ENCODE results near the gene TARDBP. TPM values are rescaled to one million over a fixed set of nuclear protein-coding genes. Genes with fewer than 3 reads are reported as not detected.

Gene TARDBP
- total RNA-seq (2021; ENCODE audit: unreplicated experiment) (155 TPM), Bru-seq, nascent RNA (percentile 98 among the genes with signal in this experiment), BruChase-seq, experiment 1, labeled RNA remaining after a 6-hour chase (percentile 99 among the genes with signal in this experiment), BruChase-seq, experiment 2, labeled RNA remaining after a 2-hour chase (percentile 99 among the genes with signal in this experiment)
- polyA plus RNA-seq (2012), result 81.8 and 102 TPM in 2 replicates
- long read RNA-seq, full-length matches to known transcripts, result 229 of 259 reads
- long read RNA-seq, partial matches to known transcripts, result 16 of 259 reads
- long read RNA-seq, other reads (novel, unspliced or antisense), result 14 of 259 reads

DNA sequence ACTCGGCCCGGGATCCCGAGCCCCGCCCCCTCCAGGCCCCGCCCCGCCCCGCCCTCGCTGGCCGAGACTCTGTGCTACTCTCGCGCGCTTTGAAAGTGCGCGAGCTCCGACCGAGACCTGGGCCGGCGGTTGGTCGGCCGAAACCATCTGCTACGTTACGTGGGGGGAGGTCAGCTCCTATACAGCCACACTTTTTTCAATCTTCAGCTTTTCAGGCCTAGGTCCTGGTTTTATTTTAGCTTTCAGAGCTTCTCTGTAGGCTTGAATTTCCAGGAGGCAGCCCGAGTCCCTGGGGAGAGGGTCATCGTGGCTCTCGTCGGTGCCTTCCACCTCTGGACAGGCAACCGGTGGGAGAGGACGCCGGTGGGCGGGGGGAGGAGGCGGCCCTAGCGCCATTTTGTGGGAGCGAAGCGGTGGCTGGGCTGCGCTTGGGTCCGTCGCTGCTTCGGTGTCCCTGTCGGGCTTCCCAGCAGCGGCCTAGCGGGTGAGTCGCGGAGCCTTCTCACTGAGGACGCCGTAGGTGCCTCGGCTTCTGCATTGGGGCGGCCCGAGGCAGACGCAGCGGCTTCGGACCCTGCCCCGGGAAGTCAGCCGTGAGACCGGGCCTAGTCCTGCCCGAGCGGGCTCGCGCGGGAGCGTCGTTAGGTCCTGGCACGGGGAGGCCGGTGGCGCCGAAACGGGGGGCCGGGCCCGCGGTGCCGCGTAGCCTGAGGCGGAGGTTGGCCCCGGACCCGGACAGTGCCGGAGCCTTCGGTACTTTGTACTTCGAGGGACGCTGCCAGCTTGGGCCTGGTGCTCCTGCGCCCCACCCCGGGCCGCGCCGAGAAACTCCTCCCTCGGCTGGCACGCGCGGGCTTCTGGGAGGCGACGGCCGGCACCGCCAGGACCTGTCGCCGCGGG, at the start of gene TARDBP:
Gene TARDBP (plus strand): TSS at position 395 of the 900 bp plus-strand sequence. CDS start 1,074 bp downstream, outside the sequence.
- no TSS peak for BruUV-seq (replicated peaks)
- RAD21 ChIA-PET (ENCODE audit: low non-redundant PET in 1 of 2, low total read pairs in 2 of 2, uncharacterized antibody in 2 of 2, unreplicated experiment in 2 of 2), result no interaction called here
- ATAC-seq, result peak; percentile 88
- H3K79me2 ChIP-seq (ENCODE audit: insufficient read depth, low read length), result peaks cover 51% of the 10 kb centered on the region
- intact Hi-C loops (cut with micrococcal nuclease), result no loop called here
- H3K9me2 ChIP-seq (ENCODE audit: insufficient read depth), result no peaks in the 10 kb centered on the region
- H3K9ac ChIP-seq (ENCODE audit: low read length), result peak within 1 kb of the TSS; percentile 99
- peak within 1 kb of the TSS; percentile 90 for H3K27ac ChIP-seq (ENCODE audit: low read depth, low read length)
- H3K9me3 ChIP-seq (ENCODE audit: control insufficient read depth in 1 of 2, insufficient read depth in 1 of 2, low read depth in 1 of 2, low read length in 2 of 2), result no peaks in the 10 kb centered on the region
- H3K4me3 ChIP-seq (replicated peaks in 1 of 2; ENCODE audit: low read depth in 1 of 2, low read length in 2 of 2), result peak within 1 kb of the TSS; percentile 71 to 91
- H2AFZ ChIP-seq (ENCODE audit: low read depth, low read length, poor library complexity, severe bottlenecking), result peak within 1 kb of the TSS; percentile 93
- H3K27me3 ChIP-seq (ENCODE audit: insufficient read depth, low read length), result no peaks in the 10 kb centered on the region
- CTCF ChIA-PET, result no interaction called here
- peaks cover 14 to 20% of the 10 kb centered on the region in 2 experiments for H3K4me1 ChIP-seq (ENCODE audit: control insufficient read depth in 1 of 2, insufficient read depth in 2 of 2, low read length in 2 of 2)
- POLR2A ChIA-PET, result interaction anchor here (0.6 to 1.7 kb wide), 3 partner anchors 19 to 896 kb away, joined by 3 read pairs; no protein-coding TSS in a partner anchor
- H3K36me3 ChIP-seq (ENCODE audit: control insufficient read depth in 1 of 2, insufficient read depth in 2 of 2, low read length in 2 of 2), result peaks cover 30 to 39% of the 10 kb centered on the region in 2 experiments
- peak; percentile 80 for DNase-seq (ENCODE audit: low read depth, low spot score)
- H3K4me2 ChIP-seq (ENCODE audit: low read length), result peak within 1 kb of the TSS; percentile 80
- H4K20me1 ChIP-seq (ENCODE audit: insufficient read depth), result peaks cover 25% of the 10 kb centered on the region; the same call in 1 of the 2 replicates
- TF ChIP-seq ELF1 (IDR thresholded peaks at IDR 0.05; ENCODE audit: borderline replicate concordance, low read depth), result no peak
- peak; percentile 86 for TF ChIP-seq JUND (IDR thresholded peaks at IDR 0.05)
- peak; percentile 97 for TF ChIP-seq SP1 (IDR thresholded peaks at IDR 0.05; ENCODE audit: low read depth)
- TF ChIP-seq POLR2AphosphoS5 (IDR thresholded peaks at IDR 0.05; ENCODE audit: low read depth, low read length), result peak; percentile 84
- TF ChIP-seq ZFX (IDR thresholded peaks at IDR 0.05), result peak; percentile 100
- no peak for TF ChIP-seq ZNF274 (IDR thresholded peaks at IDR 0.05; ENCODE audit: low read depth, low read length)
- TF ChIP-seq RAD21 (IDR thresholded peaks at IDR 0.05; ENCODE audit: low read depth), result no peak
- TF ChIP-seq, protein P1, sequence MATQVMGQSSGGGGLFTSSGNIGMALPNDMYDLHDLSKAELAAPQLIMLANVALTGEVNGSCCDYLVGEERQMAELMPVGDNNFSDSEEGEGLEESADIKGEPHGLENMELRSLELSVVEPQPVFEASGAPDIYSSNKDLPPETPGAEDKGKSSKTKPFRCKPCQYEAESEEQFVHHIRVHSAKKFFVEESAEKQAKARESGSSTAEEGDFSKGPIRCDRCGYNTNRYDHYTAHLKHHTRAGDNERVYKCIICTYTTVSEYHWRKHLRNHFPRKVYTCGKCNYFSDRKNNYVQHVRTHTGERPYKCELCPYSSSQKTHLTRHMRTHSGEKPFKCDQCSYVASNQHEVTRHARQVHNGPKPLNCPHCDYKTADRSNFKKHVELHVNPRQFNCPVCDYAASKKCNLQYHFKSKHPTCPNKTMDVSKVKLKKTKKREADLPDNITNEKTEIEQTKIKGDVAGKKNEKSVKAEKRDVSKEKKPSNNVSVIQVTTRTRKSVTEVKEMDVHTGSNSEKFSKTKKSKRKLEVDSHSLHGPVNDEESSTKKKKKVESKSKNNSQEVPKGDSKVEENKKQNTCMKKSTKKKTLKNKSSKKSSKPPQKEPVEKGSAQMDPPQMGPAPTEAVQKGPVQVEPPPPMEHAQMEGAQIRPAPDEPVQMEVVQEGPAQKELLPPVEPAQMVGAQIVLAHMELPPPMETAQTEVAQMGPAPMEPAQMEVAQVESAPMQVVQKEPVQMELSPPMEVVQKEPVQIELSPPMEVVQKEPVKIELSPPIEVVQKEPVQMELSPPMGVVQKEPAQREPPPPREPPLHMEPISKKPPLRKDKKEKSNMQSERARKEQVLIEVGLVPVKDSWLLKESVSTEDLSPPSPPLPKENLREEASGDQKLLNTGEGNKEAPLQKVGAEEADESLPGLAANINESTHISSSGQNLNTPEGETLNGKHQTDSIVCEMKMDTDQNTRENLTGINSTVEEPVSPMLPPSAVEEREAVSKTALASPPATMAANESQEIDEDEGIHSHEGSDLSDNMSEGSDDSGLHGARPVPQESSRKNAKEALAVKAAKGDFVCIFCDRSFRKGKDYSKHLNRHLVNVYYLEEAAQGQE (IDR thresholded peaks at IDR 0.05; ENCODE audit: low read depth), result no peak
- TF ChIP-seq EZH2 (IDR thresholded peaks at IDR 0.05), result no peak
- TF ChIP-seq EGR1 (IDR thresholded peaks at IDR 0.05; ENCODE audit: low read depth), result peak; percentile 75
- TF ChIP-seq, protein P2, sequence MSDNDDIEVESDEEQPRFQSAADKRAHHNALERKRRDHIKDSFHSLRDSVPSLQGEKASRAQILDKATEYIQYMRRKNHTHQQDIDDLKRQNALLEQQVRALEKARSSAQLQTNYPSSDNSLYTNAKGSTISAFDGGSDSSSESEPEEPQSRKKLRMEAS (IDR thresholded peaks at IDR 0.05), result peak; percentile 69
- peak; percentile 38 for TF ChIP-seq TCF7L2 (IDR thresholded peaks at IDR 0.05; ENCODE audit: borderline replicate concordance, extremely low read depth, insufficient read depth, insufficient read length)
- peak; percentile 52 for TF ChIP-seq POLR2A (IDR thresholded peaks at IDR 0.05; ENCODE audit: borderline replicate concordance, extremely low read depth, insufficient read depth, insufficient read length)
- peak; percentile 95 for TF ChIP-seq YY1 (IDR thresholded peaks at IDR 0.05; ENCODE audit: extremely low read depth, insufficient replicate concordance, low read depth, low read length)
- no peak for TF ChIP-seq CEBPB (IDR thresholded peaks at IDR 0.05; ENCODE audit: low read depth)
- TF ChIP-seq, protein P3, sequence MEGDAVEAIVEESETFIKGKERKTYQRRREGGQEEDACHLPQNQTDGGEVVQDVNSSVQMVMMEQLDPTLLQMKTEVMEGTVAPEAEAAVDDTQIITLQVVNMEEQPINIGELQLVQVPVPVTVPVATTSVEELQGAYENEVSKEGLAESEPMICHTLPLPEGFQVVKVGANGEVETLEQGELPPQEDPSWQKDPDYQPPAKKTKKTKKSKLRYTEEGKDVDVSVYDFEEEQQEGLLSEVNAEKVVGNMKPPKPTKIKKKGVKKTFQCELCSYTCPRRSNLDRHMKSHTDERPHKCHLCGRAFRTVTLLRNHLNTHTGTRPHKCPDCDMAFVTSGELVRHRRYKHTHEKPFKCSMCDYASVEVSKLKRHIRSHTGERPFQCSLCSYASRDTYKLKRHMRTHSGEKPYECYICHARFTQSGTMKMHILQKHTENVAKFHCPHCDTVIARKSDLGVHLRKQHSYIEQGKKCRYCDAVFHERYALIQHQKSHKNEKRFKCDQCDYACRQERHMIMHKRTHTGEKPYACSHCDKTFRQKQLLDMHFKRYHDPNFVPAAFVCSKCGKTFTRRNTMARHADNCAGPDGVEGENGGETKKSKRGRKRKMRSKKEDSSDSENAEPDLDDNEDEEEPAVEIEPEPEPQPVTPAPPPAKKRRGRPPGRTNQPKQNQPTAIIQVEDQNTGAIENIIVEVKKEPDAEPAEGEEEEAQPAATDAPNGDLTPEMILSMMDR (IDR thresholded peaks at IDR 0.05 in 2 of 3, conservative IDR thresholded peaks at IDR 0.05 in 1 of 3; ENCODE audit: borderline replicate concordance in 1 of 3, insufficient read depth in 1 of 3, low read depth in 2 of 3, low read length in 2 of 3), result no peak

All from HCT116 (cell line).